ENCODE data around the gene CYP2A6. TPM values are rescaled to one million over a fixed set of nuclear protein-coding genes. Genes with fewer than 3 reads are reported as not detected.
"Not testable (repeated sequence)": the region's sequence is repeated elsewhere in the genome, so short reads cannot be mapped to it uniquely, and the experiment has no call there.

The CYP2A6 gene
- total RNA-seq, 2 donors from 2014 or later, result not detected

DNA sequence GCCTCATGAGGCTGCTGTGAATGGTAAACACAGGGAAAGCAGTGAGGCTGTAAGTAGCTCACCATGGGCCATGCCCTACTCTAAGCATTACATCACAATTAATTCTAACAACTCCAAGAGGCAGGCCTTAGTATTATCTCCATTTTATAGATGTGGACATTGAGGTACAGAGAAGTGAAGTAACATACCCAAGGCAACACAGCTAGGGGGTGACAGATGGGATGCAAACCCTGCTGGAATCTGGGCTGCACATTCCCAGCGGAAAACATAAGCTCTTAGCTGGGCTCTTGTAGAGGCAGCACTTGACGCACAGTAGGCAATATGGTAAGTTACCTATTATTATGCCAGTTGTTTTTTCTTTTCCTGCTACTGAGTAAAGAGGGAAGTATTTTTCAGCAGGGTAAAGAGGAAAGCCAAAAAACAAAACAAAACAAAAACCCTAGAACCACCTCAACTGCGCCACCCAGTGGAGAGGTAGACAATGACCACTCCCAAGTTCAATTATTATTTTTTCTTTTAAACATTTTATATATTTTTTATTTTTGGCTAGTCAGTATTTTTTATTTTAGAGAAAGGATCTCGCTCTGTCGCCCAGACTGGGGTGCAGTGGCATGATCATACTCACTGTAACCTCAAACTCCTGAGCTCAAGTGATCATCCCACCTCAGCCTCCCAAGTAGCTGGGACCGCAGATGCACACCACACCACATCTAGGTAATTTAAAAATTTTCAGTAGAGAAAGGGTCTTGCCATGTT is 30.6 kb downstream of the CYP2A6 start:
- not testable (repeated sequence) for H3K4me3 Mint-ChIP-seq; H3K27ac Mint-ChIP-seq; DNase-seq (ENCODE audit: low spot score); ATAC-seq; H3K36me3 Mint-ChIP-seq; H3K9me3 Mint-ChIP-seq; H3K27me3 Mint-ChIP-seq
- H3K4me1 Mint-ChIP-seq (ENCODE audit: low read depth in 2 of 2), result peaks cover 30 to 41% of the 10 kb centered on the region in 2 donors

DNA sequence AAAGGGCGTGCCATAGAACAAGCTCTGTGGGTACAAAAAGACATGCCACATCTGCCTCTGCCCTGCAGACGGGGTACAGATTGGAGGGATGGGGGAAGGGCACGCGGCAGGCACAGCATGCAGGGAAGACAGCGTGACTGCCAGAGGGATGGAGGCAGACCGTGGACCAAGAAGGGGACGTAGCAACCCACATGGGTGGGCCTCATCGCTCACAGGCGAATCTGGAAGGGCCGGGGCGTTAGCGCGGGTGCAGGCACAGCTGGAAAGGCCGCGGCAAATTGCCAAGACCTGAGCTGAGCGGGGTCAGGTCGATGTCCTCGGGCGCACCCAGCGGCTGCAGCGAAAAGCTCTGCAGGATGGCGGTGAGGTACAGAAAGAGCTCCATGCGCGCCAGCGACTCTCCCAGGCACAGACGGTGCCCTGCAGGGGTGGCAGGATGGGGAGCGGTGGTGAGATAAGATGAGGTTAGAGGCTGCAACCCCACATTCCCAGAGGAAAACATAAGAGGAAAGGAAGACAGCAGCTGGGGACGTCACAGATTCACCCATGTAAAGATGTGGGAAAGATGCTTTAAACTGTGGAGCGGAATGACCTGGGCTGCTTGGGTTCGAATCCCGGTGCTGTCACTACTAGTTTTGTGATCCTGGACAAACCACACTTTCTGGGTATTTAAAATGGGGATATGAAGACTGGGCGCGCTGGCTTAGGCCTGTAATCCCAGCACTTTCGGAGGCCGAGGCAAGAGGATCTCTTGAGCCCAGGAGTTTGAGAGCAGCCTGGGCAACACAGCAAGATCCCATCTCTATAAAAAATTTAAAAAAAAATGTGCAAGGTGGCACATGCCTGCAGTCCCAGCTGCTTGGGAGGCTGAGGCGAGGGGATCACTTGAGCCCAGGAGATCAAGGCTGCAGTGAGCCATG is 31.5 kb downstream of the CYP2A6 start:
- not testable (repeated sequence) for H3K9me3 Mint-ChIP-seq, H3K36me3 Mint-ChIP-seq, H3K27me3 Mint-ChIP-seq
- ATAC-seq (peak; percentile 89 to 93), DNase-seq (ENCODE audit: low spot score) (peak; percentile 81)
- H3K27ac Mint-ChIP-seq, result peak overlapping the region in 1 of 2 donors; percentile 58
- H3K4me1 Mint-ChIP-seq (ENCODE audit: low read depth in 2 of 2), result peaks cover 28 to 41% of the 10 kb centered on the region in 2 donors
- H3K4me3 Mint-ChIP-seq, result peak overlapping the region; percentile 79

DNA sequence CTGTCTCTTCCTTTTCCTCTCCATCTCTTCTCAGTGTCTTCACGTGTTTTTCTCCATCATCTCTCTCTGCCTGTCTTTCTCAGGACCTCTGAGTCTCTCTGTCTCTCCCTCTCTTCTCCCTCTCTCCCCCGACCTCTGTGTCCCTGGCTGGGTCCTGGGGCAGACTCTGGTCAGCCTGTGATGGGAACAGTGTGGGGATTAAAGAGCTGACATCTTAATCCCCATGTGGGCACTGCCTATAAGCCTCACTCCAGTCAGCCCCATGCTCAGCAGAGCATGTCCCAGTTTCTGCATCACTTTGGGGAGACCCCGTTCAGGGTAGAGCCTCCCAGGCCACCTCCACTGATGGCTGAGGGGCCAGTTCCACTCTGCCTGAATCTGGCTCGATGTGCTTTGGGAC is 35.0 kb downstream of the CYP2A6 start:
- H3K27ac Mint-ChIP-seq, result peak overlapping the region in 1 of 2 donors; percentile 42
- H3K4me3 Mint-ChIP-seq, result no peak overlapping the region
- no peaks in the 10 kb centered on the region for H3K27me3 Mint-ChIP-seq
- H3K4me1 Mint-ChIP-seq (ENCODE audit: low read depth in 2 of 2), result peaks cover 38 to 60% of the 10 kb centered on the region in 2 donors
- no peak for ATAC-seq
- no peaks in the 10 kb centered on the region for H3K9me3 Mint-ChIP-seq
- no peaks in the 10 kb centered on the region for H3K36me3 Mint-ChIP-seq
- no peak for DNase-seq (ENCODE audit: low spot score)

DNA sequence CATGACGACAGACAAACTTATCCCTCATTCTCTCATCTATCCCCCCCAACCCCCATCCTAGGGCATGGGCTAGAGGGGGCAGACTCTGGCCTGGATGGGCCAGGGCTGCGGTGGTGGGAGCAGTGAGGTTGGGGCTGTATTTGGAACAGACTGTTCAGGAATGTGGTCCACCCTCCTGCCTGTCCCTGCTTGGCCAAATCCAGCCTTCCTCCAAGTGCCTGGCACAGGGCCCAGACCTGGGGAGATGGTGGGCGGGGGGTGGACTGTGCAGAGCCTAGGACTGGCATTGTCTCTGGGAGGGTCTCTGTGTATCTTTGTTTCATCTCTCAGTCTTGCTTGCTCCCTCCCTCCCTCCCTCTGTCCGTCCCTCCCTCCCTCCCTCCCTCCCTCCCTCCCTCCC is 37.1 kb downstream of the CYP2A6 start:
- peaks cover 34 to 50% of the 10 kb centered on the region in 2 donors for H3K4me1 Mint-ChIP-seq (ENCODE audit: low read depth in 2 of 2)
- H3K27me3 Mint-ChIP-seq, result no peaks in the 10 kb centered on the region
- peak overlapping the region in 1 of 2 donors; percentile 71 for H3K27ac Mint-ChIP-seq
- no peaks in the 10 kb centered on the region for H3K36me3 Mint-ChIP-seq
- H3K9me3 Mint-ChIP-seq, result no peaks in the 10 kb centered on the region
- no peak for DNase-seq (ENCODE audit: low spot score)
- no peak overlapping the region for H3K4me3 Mint-ChIP-seq
- no peak for ATAC-seq

DNA sequence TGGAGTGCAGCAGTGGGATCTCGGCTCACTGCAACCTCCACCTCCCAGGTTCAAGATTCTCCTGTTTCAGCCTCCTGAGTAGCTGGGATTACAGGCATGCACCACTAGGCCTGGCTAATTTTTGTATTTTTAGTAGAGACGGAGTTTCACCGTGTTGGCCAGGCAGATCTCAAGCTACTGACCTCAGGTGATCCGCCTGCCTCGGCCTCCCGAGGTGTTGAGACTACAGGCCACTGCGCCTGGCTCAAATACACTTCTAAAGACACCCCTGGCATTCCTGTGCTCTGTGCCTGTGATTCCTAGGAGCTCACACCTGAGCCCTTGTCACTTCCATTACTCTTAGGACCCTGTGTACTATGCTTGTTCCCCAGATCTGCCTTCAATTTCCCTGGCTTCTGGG is 37.7 kb downstream of the CYP2A6 start:
- H3K27me3 Mint-ChIP-seq; H3K36me3 Mint-ChIP-seq; DNase-seq (ENCODE audit: low spot score); H3K9me3 Mint-ChIP-seq; ATAC-seq: not testable (repeated sequence)
- Mint-ChIP-seq H3K27ac (peak overlapping the region; percentile 71 to 86), H3K4me3 (peak overlapping the region; percentile 67), H3K4me1 (ENCODE audit: low read depth in 2 of 2) (peaks cover 38 to 48% of the 10 kb centered on the region in 2 donors)

DNA sequence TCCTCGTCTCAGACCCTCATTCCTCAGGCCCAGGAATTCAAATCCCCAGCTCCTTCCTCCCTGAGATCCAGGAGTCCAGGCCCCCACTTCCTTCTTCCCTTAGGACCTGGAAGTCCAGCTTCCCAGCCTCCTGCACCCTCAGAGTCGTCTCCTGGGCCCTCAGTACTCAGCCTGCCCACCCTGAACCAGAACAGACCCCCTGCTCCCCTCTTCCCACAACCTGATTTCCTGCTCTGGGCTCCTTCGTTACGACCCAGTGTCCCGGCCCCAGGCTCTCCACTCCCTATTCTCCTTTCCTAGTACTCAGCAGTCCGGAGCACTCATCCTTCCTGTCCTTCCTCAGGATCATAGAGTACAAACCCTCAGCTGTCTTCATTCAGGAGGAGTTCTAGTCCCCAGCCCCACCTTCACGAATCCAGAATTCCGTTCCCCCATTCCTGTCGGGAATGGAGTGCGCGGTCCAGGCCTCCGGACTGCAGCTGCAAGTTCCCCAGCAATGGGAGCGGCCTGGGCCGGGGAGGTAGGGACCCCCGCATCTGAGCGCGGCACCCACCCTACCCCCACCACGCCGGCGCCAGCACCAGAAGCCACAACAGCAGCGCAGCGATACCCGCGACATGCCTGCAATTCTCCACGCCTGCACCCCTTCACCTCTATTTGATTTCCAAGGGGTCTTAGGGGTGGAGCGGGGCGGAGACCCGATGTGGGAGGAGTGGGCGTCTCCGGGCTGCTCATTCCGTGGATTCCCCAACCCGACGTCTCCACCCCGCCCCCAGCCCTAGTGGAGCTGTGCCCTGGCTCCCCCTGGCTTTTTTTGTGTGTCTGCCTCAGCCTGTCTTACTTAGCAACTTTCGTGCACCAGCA is 38.5 kb downstream of the CYP2A6 start:
- DNase-seq (ENCODE audit: low spot score) (no peak), ATAC-seq (no peak)
- Mint-ChIP-seq H3K36me3 (no peaks in the 10 kb centered on the region), H3K9me3 (no peaks in the 10 kb centered on the region), H3K4me3 (peak overlapping the region; percentile 93), H3K27ac (peak overlapping the region; percentile 71 to 86), H3K27me3 (no peaks in the 10 kb centered on the region), H3K4me1 (ENCODE audit: low read depth in 2 of 2) (peaks cover 45 to 54% of the 10 kb centered on the region in 2 donors)

DNA sequence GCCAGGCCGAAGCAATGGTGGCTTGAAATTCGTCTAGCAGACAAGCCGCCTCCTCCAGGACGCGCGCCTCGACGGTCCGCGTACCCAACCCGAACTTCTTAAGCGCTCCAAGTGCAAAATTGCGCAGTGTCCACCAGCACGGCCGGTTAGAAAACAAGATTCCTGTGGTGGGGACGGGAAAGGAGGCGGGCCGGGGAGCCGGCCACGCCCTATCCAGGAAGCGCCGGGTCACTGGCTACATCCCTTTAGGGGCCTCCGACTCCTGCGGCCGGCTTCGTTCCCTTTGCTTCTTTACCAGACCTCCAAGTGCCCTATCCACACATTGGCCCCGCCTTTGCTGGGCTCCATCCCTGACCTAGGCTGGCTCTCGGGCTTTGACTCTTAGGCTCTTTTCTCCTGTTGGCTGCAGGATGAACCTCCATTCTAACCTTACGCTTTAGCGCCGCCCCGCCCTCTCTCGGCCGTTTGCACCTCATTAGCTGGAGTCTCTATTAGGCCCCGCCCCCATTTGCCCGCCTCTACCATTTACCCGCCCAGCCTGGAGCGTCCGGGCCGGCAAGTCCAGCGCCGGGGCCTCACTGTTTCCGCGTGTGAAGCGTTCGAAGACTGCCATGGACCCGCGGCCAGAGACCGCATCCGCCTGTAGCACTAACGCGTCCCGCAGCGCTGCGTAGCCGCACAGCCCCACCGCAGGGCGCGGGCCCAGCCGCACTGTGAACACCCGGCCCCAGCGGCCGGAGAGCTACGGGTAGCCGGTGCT is 39.4 kb downstream of the CYP2A6 start:
- not testable (repeated sequence) for H3K9me3 Mint-ChIP-seq, H3K27me3 Mint-ChIP-seq, H3K36me3 Mint-ChIP-seq
- DNase-seq (ENCODE audit: low spot score), result peak; percentile 79
- Mint-ChIP-seq H3K4me1 (ENCODE audit: low read depth in 2 of 2) (peaks cover 53 to 63% of the 10 kb centered on the region in 2 donors), H3K4me3 (peak overlapping the region; percentile 93), H3K27ac (peak overlapping the region; percentile 71 to 86)
- peak; percentile 90 to 91 for ATAC-seq

DNA sequence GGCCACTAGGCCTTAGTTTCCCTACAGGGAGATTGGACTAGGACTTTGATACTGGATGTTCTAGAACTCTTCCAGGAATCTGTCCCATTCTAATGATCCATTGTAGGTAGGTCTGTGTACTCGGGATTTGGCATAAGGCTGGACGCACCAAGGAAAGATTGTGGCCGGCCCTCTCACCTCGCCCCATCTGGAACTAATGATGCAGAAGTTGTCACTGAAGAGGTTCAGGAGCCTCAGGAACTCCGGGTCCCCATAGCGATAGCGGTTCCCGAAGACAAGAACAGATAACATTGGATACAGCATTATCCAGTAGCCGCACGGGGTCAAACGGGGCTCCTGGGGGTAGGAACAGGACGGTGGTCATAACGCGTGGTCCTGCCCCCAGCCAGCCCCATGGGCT is 40.1 kb downstream of the CYP2A6 start:
- peak overlapping the region; percentile 71 to 86 for H3K27ac Mint-ChIP-seq
- H3K9me3 Mint-ChIP-seq, result no peaks in the 10 kb centered on the region
- H3K4me1 Mint-ChIP-seq (ENCODE audit: low read depth in 2 of 2), result peaks cover 57 to 69% of the 10 kb centered on the region in 2 donors
- H3K36me3 Mint-ChIP-seq, result no peaks in the 10 kb centered on the region
- no peaks in the 10 kb centered on the region for H3K27me3 Mint-ChIP-seq
- H3K4me3 Mint-ChIP-seq, result peak overlapping the region; percentile 93
- ATAC-seq (no peak), DNase-seq (ENCODE audit: low spot score) (no peak)

DNA sequence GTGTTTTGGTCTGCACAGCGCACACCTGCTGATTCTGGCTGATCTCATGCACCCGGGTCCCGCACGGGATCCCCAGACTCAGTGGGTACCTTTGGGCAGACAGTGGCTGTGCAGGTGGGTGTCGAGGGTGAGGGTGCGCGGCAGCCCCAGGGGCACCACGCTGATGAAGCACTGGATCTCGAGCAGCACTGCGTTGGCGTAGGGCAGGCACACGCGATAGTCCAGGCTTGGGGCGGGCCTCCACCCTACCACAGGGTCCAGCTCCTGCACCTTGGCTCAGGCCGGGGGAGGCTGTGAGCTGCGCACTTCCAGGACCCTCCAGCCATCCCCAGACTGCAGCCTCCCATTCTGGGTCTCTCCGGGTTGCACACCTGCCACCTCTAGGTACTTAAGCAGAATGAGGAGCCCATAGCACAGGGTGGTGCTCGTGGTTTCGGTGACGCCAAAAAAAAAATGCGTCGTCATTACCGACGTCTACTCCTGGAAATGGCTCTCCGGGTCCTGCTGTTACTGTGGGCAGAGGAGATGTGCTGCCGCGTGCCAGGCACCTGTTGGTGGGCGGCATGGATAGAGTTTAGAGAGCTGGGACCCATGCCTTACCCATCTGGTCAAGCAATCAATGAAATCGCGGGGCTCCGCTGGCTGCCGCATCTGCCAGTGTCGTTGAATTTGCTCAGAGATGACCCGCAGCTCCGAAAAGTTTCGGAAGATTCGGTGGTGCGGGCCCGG is 40.7 kb downstream of the CYP2A6 start:
- H3K9me3 Mint-ChIP-seq, result no peaks in the 10 kb centered on the region
- H3K4me1 Mint-ChIP-seq (ENCODE audit: low read depth in 2 of 2), result peaks cover 64 to 70% of the 10 kb centered on the region in 2 donors
- H3K27me3 Mint-ChIP-seq, result no peaks in the 10 kb centered on the region
- DNase-seq (ENCODE audit: low spot score), result no peak
- H3K4me3 Mint-ChIP-seq, result peak overlapping the region; percentile 41
- no peak overlapping the region for H3K27ac Mint-ChIP-seq
- no peak for ATAC-seq
- H3K36me3 Mint-ChIP-seq, result no peaks in the 10 kb centered on the region

DNA sequence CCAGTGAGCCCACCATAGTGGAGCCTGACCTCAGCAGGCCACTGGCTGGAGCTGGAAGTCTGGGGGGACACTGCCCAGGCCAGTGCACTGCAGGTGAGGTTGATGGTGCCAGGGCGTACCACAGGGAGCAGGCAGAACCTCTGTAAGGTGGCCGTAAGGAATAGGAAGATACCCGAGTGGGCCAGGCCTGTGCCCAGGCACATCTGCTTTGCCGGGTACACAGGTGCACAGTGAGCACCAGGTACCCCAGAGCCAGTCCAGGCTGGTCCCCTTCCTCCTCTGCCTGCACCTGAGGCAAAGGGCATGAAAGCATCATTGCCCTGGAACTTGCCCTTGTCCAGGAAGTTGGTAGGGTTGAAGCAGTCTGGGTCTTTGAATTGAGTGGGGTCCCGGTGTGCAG is 41.8 kb downstream of the CYP2A6 start:
- H3K4me3 Mint-ChIP-seq, result no peak overlapping the region
- H3K27ac Mint-ChIP-seq, result no peak overlapping the region
- H3K27me3 Mint-ChIP-seq, result no peaks in the 10 kb centered on the region
- ATAC-seq, result no peak
- peaks cover 70 to 75% of the 10 kb centered on the region in 2 donors for H3K4me1 Mint-ChIP-seq (ENCODE audit: low read depth in 2 of 2)
- H3K9me3 Mint-ChIP-seq, result no peaks in the 10 kb centered on the region
- H3K36me3 Mint-ChIP-seq, result no peaks in the 10 kb centered on the region
- DNase-seq (ENCODE audit: low spot score), result no peak

DNA sequence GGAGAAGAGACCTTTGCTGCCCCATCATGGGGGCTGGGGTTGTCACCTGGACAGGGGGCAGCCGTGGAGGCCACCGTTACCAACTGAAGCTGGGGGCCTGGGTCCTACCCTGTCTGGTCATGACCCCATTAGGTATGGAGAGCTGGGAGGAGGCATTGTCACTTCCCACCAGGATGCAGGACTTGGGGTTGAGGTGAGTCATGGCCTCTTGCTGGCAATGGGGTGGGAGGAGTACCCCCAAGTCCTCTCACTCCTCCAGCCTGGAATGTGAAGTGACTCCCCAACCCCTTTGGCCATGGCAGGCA is 42.3 kb downstream of the CYP2A6 start:
- Mint-ChIP-seq H3K27ac (peak overlapping the region; percentile 43 to 87), H3K27me3 (no peaks in the 10 kb centered on the region), H3K36me3 (no peaks in the 10 kb centered on the region), H3K4me1 (ENCODE audit: low read depth in 2 of 2) (peaks cover 75 to 79% of the 10 kb centered on the region in 2 donors), H3K9me3 (no peaks in the 10 kb centered on the region), H3K4me3 (no peak overlapping the region)
- DNase-seq (ENCODE audit: low spot score), result no peak
- no peak for ATAC-seq

DNA sequence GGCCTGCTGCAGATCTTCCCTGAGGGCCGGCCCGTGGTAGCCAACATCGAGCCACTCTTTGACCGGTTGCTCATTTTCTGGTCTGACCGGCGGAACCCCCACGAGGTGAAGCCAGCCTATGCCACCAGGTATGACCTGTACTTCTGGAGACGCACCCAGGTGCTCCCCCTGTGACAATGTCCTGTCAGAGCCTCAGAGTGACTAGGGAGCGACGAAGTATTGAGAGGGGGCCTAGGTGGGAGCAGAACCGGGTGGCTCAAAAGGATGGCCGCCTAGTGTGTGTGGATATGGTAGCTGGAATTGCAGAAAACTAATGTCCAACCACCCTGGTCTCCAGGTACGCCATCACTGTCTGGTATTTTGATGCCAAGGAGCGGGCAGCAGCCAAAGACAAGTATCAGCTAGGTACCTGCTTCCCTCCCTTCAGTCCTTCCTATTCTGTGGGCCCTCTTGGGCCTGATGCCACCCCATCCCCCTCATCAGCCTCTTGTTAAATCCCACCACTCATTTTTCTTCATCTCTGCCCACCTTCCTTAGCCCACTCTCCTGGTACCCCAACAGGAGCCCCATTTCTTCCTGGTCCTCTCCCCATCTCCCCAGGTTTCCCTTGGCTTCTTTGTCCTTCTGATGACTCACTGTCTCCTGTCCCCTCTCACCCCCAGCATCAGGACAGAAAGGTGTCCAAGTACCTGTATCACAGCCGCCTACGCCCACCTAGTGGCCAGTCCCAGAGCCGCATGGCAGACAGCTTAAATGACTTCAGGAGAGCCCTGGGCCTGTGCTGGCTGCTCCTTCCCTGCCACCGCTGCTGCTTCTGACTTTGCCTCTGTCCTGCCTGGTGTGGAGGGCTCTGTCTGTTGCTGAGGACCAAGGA is 42.9 kb downstream of the CYP2A6 start:
- H3K27ac Mint-ChIP-seq, result peak overlapping the region; percentile 87 to 97
- DNase-seq (ENCODE audit: low spot score), result no peak

More for the DNA sequence above, 42.9 kb downstream of the CYP2A6 start:
- no peak for ATAC-seq
- H3K36me3 Mint-ChIP-seq, result peaks cover 2% of the 10 kb centered on the region
- no peaks in the 10 kb centered on the region for H3K9me3 Mint-ChIP-seq
- peaks cover 75 to 79% of the 10 kb centered on the region in 2 donors for H3K4me1 Mint-ChIP-seq (ENCODE audit: low read depth in 2 of 2)
- H3K4me3 Mint-ChIP-seq, result peak overlapping the region; percentile 73
- H3K27me3 Mint-ChIP-seq, result no peaks in the 10 kb centered on the region
